Kidney (tissue), 14 donors: ENCODE measurements around the gene GGT6. TPM values are rescaled to one million over a fixed set of nuclear protein-coding genes. Genes with fewer than 3 reads are reported as not detected.

Source experiments
- DNase-seq, 5 donors: peaks; one replicate each; pipeline ENCODE4 v3.0.0-alpha.2; 2013 to 2020
- FAIRE-seq: peaks from 2 replicates; lab custom pipeline; 2012; peaks lifted over from hg19 to GRCh38; lab: Jason Lieb, UNC
- H3K27ac ChIP-seq, 2 donors: one replicate each; pipeline ENCODE4 v1.7.0; 2013; ENCODE audit warnings: low read depth in 2 of 2, low read length in 2 of 2, inconsistent platforms in 1 of 2
- H3K27me3 ChIP-seq: one replicate; pipeline ENCODE4 v1.7.1; 2013; ENCODE audit warnings: low read length, inconsistent platforms; ENCODE audit not compliant: control insufficient read depth, insufficient read depth
- H3K36me3 ChIP-seq, 3 donors: one replicate each; pipeline versions ENCODE4 v1.7.0 to v1.7.1; 2013; ENCODE audit warnings: low read length in 3 of 3, control low read depth in 1 of 3, inconsistent platforms in 1 of 3; ENCODE audit not compliant: insufficient read depth in 3 of 3, control insufficient read depth in 2 of 3
- H3K4me1 ChIP-seq, 3 donors: one replicate each; pipeline versions ENCODE4 v1.7.0 to v1.7.1; 2013; ENCODE audit warnings: low read length in 3 of 3, inconsistent platforms in 1 of 3, low read depth in 1 of 3; ENCODE audit not compliant: control insufficient read depth in 2 of 3, insufficient read depth in 2 of 3
- H3K4me3 ChIP-seq, 3 donors: one replicate each; pipeline versions ENCODE4 v1.7.0 to v1.8.1; 2013; ENCODE audit warnings: low read length in 3 of 3, control low read depth in 1 of 3, inconsistent platforms in 1 of 3
- H3K9ac ChIP-seq, 3 donors: one replicate each; pipeline versions ENCODE4 v1.7.0 to v1.7.1; 2013; ENCODE audit warnings: low read length in 3 of 3, control low read depth in 1 of 3, inconsistent platforms in 1 of 3
- H3K9me3 ChIP-seq, 3 donors: one replicate each; pipeline versions ENCODE4 v1.7.0 to v1.7.1; 2013; ENCODE audit warnings: low read length in 3 of 3, control low read depth in 1 of 3, inconsistent platforms in 1 of 3; ENCODE audit not compliant: control insufficient read depth in 2 of 3, insufficient read depth in 1 of 3
- intact Hi-C: fragments of 100-400 bp; cut with DNase I; formaldehyde crosslinking; loops from one replicate; pipeline ENCODE4 v1.11.1; 2022
- polyA plus RNA-seq: library from polyadenylated mRNA; stranded (reverse); fragments of 350-450 nt; fragmentation: Illumina TruSeq; extraction: RNeasy Lipid Tissue Mini Kit (QIAGEN cat#74804); gene quantifications from one replicate; pipeline ENCODE4 v1.2.3, GENCODE V29; 2014; ENCODE audit warnings: low read depth, low replicate concordance; ENCODE audit not compliant: insufficient read depth
- total RNA-seq: library from RNA; stranded (reverse); fragmentation: NEBNext Ultra II Directional; extraction: Animal tissue kit (Norgen Biotek cat#: 25700); gene quantifications from one replicate; pipeline ENCODE4 v1.2.1, GENCODE V29; 2021
- TF ChIP-seq, protein P1 (sequence below): IDR thresholded peaks from 3 replicates; pipeline ENCODE4 v1.5.1; 2012; ENCODE audit warnings: mild to moderate bottlenecking, moderate library complexity, borderline replicate concordance; ENCODE audit not compliant: insufficient read depth; ENCODE audit errors: extremely low read depth
- donor health status: control.
- donor health status: control.
- donor health status: control.
- donor health status: control.
- donor health status: control.
- donor health status: DM: yes; HTN: yes; CAD: no.
- donor health status: Normal renal cell carcinoma (clear cell type).

GGT6 gene
- total and polyA plus RNA-seq, 2 donors from 2014 or later: 16.8 to 51.4 TPM

DNA sequence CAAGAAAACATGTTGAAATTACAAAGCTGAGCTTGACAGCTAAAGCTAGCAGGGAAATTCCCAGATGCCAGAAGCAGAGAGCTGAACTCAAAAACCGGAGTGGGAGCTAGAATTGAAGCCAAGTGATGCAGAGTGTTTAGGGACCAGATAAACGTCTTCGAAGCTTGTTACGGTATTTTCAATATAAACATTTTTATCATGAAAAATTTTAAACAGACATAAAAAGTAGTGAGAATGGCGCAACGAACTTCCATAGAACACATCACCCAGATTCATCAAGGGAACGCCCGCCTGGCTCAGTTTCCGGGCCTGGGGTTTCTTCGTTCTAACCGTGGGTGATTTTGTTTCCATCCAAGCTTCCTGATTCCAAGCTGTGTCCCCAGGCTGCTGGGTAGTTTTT lies 43.6 kb downstream of the GGT6 start:
- Histone ChIP-seq H3K27ac (no peak overlapping the region), H3K9me3 (no peaks in the 10 kb centered on the region), H3K27me3 (no peaks in the 10 kb centered on the region), H3K4me1 (peaks cover 0 to 30% (median 24%) of the 10 kb centered on the region in 3 donors), H3K9ac (no peak overlapping the region), H3K36me3 (no peaks in the 10 kb centered on the region), H3K4me3 (no peak overlapping the region)
- TF ChIP-seq, protein P1, sequence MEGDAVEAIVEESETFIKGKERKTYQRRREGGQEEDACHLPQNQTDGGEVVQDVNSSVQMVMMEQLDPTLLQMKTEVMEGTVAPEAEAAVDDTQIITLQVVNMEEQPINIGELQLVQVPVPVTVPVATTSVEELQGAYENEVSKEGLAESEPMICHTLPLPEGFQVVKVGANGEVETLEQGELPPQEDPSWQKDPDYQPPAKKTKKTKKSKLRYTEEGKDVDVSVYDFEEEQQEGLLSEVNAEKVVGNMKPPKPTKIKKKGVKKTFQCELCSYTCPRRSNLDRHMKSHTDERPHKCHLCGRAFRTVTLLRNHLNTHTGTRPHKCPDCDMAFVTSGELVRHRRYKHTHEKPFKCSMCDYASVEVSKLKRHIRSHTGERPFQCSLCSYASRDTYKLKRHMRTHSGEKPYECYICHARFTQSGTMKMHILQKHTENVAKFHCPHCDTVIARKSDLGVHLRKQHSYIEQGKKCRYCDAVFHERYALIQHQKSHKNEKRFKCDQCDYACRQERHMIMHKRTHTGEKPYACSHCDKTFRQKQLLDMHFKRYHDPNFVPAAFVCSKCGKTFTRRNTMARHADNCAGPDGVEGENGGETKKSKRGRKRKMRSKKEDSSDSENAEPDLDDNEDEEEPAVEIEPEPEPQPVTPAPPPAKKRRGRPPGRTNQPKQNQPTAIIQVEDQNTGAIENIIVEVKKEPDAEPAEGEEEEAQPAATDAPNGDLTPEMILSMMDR: no peak
- FAIRE-seq (no peak), DNase-seq (no peak)
- intact Hi-C loops: no loop called here

DNA sequence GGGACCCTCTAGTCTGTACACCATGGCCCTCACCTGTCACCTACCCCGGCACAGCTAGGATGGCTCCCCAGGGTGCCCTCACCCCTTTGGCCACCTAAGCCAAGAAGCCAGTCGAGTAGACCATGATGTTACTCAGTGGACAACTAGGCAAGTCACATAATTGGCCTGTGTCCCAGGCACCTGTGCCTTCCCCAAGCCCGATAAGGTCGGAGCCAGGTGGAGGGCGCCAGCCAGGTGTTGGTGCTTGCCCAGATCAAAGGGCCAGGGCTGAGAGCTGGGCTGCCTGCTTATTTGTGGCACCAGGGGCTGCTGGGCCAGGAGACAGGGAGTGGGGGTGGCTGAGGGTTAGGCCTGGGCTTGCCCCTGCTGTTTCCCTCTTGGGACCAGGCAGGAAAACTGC lies 44.9 kb downstream of the GGT6 start:
- Histone ChIP-seq H3K36me3 (no peaks in the 10 kb centered on the region), H3K4me3 (no peak overlapping the region), H3K9me3 (no peaks in the 10 kb centered on the region), H3K4me1 (peaks cover 0 to 26% (median 14%) of the 10 kb centered on the region in 3 donors), H3K9ac (no peak overlapping the region), H3K27ac (no peak overlapping the region), H3K27me3 (no peaks in the 10 kb centered on the region)
- intact Hi-C loops: no loop called here
- DNase-seq: no peak
- TF ChIP-seq, protein P1: no peak
- no peak for FAIRE-seq

DNA sequence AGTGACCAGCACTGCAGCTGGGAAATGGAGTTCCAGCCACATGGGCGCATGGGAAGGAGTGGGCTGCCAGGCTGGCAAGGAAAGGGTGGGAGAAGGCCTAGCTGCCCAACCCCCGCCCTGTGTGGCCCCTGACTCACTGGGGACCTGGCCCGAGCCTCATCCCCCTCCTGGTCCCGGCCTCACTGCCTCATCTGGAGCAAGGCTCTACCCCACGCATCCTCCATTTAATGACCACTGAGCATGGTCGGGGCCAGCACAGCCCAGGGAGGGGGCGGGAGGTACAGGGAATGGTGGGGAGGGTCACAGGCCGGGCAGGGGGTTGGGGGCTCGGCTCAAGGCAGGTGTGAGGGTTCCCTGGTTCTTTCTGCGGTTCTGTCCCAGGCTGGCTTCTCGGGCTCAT lies 45.6 kb downstream of the GGT6 start:
- Histone ChIP-seq H3K9ac (no peak overlapping the region), H3K27ac (peak overlapping the region; percentile 20 to 55), H3K4me3 (no peak overlapping the region), H3K4me1 (peaks cover 0 to 24% (median 17%) of the 10 kb centered on the region in 3 donors), H3K36me3 (no peaks in the 10 kb centered on the region), H3K9me3 (no peaks in the 10 kb centered on the region), H3K27me3 (no peaks in the 10 kb centered on the region)
- no peak for DNase-seq
- intact Hi-C loops: no loop called here
- no peak for FAIRE-seq
- TF ChIP-seq, protein P1: no peak

DNA sequence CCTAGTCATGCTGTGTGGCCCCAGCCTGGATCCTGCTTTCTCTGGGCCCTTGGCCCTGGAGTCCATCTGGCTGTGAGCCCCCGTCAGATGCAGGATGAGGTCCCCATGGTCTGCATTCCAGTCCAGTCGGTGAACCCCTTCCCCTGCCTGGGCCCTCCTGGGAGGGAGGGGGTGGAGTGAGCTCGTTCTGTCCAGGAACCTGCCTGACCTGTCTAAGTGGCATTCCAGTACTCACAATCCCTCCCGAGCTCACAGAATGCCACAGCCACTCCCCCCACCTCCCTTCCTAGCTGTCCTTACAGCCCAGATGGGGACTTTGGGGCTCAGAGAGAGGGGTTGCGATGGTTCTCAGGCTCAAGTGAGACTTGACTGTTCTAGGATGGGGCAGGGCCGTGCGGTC lies 46.2 kb downstream of the GGT6 start:
- TF ChIP-seq, protein P1: no peak
- Histone ChIP-seq H3K36me3 (no peaks in the 10 kb centered on the region), H3K9me3 (no peaks in the 10 kb centered on the region), H3K9ac (no peak overlapping the region), H3K27me3 (no peaks in the 10 kb centered on the region), H3K27ac (peak overlapping the region; percentile 41 to 74), H3K4me1 (peaks cover 0 to 26% (median 17%) of the 10 kb centered on the region in 3 donors), H3K4me3 (no peak overlapping the region)
- no peak for FAIRE-seq
- intact Hi-C loops: no loop called here
- peak in 4 of 5 donors; percentile 81 to 88 (median 84) for DNase-seq
